Stimulated activated CD4-positive, alpha-beta T cell treated with anti-CD3 and anti-CD28 coated beads, TNF-alpha, amount 100 ng/mL, for 4 hours (primary cell): ENCODE measurements around the gene DNAI2.

ENCODE experiments used
- DNase-seq, 3 experiments: peaks; one replicate each; pipeline ENCODE4 v3.0.0-alpha.2; 2020; ENCODE audit warnings: low read depth in 3 of 3

Gene DNAI2

DNA sequence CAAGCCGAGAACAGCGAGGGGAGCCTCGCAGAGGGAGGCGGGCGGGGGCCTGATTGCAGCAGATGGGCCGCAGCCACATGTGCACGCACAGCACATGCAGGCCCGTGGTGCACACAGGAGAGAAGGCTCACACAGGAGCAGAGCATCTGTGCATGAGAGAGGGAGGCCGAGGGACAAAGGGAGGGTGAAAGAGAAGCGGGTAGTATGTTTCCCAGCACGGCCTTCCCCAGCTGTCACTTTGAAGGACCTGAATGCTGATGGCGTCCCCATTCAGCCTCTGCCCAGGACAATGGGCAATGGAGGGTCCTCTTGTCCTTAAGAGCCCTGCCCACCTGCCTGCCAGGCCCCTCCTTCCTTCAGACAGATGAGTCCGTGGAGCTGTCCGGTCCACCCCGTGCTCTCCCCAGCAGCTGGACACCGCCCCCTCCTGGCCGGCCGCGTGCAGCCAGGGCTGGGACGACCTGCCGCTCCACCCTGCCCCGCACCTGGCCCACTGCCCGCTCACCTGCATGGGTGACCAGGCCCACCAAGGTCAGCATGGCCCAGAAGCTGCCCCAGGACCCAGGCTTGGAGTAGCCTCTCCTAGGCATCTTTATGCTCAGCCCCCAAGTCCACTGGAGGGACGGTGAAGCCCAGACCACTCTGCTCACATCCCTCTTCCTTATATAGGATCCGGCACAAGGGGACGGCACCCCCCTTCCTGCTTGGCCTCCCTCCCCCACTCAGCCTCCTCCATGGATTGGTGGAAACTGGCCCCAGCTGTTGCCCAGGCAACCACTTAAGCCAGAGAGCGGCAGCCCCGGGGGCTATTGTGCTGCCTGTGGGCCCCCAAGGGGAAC is 87.4 kb downstream of the DNAI2 start, which contains the start of gene BTBD17:
TSS of gene BTBD17 (minus strand) at position 639 of the 839 bp plus-strand sequence. CDS start at position 590, 49 bp downstream.
- no peak for DNase-seq

DNA sequence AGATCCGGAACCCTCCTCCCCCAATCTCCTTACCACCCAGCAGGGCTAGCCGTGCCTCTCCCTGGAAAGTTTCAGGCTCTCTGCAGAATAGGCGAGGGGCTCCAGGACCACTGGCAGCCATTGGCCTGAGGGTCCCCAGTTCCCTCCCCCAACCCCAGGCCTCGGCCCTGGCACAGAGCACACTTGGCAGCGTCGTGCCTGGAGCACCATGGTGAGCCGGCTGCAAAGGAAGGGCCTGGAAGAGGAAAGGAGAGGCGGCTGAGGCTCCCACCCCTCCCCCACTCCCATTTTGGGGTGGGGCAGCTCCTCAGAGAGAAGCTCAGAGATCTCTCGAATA is 88.0 kb downstream of the DNAI2 start:
- DNase-seq: no peak

DNA sequence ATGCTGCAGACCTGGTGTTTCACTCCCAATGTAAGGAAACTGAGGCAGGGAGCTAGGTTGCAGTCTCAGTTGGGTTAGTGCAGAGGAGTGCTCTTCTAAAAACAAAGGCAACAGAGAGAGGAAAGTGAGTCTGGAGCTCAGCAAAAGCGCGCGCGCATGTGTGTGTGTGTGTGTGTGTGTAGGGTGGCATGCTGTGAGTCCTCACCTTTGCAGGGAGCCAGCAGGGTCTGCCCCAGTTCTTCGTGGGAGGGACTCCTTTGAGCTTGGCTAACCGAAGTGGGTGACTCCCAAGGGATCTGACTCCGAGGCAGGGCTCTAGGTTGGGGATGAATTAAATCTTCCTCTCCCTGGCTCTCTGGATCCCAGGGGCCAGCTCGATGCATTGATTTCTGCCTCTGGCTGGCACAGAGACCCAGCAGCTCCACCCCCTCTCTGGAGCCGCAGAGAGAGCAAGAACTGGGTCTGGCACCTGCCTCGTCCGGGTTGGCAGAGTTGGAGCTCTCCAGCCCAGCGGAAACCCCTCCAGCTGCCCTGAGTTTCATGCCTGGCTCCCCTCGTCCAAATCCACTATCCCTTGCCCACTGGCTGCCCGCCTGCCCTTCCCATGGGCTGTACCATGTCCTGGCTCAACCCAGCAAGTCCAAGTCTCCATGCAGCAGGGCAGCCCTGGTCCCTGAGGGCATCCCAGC is 88.9 kb downstream of the DNAI2 start:
- DNase-seq: no peak
